Loucy (cell line): ENCODE data around the gene SIPA1L3.

Source experiments
- H2AFZ ChIP-seq: fragments of 200-600 bp; sonication (generic); 2 replicates; pipeline ENCODE4 v1.6.0; 2016; ENCODE audit warnings: antibody characterized with exemption, mild to moderate bottlenecking, low read length, moderate library complexity
- H3F3A ChIP-seq: fragments of 200-600 bp; 2 replicates; pipeline ENCODE4 v1.6.0; 2016; ENCODE audit warnings: antibody characterized with exemption, low read depth, mild to moderate bottlenecking
- H3K27me3 ChIP-seq: fragments of 200-600 bp; sonication (generic); 2 replicates; pipeline ENCODE4 v1.6.1; 2014; ENCODE audit warnings: low read length, mild to moderate bottlenecking; ENCODE audit not compliant: insufficient read depth, poor library complexity, severe bottlenecking
- H3K36me3 ChIP-seq: fragments of 200-600 bp; sonication (generic); 2 replicates; pipeline ENCODE4 v1.6.1; 2016; ENCODE audit warnings: low read length; ENCODE audit not compliant: insufficient read depth
- H3K4me1 ChIP-seq: fragments of 200-600 bp; sonication (generic); 2 replicates; pipeline ENCODE4 v1.5.1; 2014; ENCODE audit warnings: low read length, mild to moderate bottlenecking; ENCODE audit not compliant: insufficient read depth, poor library complexity, severe bottlenecking
- H3K4me2 ChIP-seq: fragments of 200-600 bp; sonication (generic); 2 replicates; pipeline ENCODE4 v1.6.0; 2014; ENCODE audit warnings: antibody characterized with exemption, low read length, low read depth, mild to moderate bottlenecking; ENCODE audit not compliant: poor library complexity, severe bottlenecking
- H3K4me3 ChIP-seq: fragments of 200-600 bp; sonication (generic); 2 replicates; pipeline ENCODE4 v1.5.1; 2014; ENCODE audit warnings: low read length, mild to moderate bottlenecking, mixed read lengths; ENCODE audit not compliant: poor library complexity, severe bottlenecking
- H3K79me2 ChIP-seq: fragments of 200-600 bp; sonication (generic); 2 replicates; pipeline ENCODE4 v1.6.1; 2014; ENCODE audit warnings: low read length; ENCODE audit not compliant: insufficient read depth
- H3K9ac ChIP-seq: fragments of 200-600 bp; sonication (generic); 2 replicates; pipeline ENCODE4 v1.6.0; 2014; ENCODE audit warnings: mild to moderate bottlenecking, low read depth, low read length, moderate library complexity; ENCODE audit not compliant: poor library complexity, severe bottlenecking
- H3K9me2 ChIP-seq: fragments of 200-600 bp; sonication (generic); replicated peaks from 2 replicates; pipeline ENCODE4 v1.6.1; 2016; ENCODE audit warnings: low read depth, low read length, mixed read lengths
- H3K9me3 ChIP-seq: fragments of 200-600 bp; sonication (generic); 2 replicates; pipeline ENCODE4 v1.6.1; 2014; ENCODE audit warnings: mild to moderate bottlenecking, antibody characterized with exemption, low read length, low read depth; ENCODE audit not compliant: insufficient read depth
- H4K20me1 ChIP-seq: fragments of 200-600 bp; sonication (generic); 2 replicates; pipeline ENCODE4 v1.6.0; 2014; ENCODE audit warnings: antibody characterized with exemption, low read length, mild to moderate bottlenecking; ENCODE audit not compliant: insufficient read depth, poor library complexity, severe bottlenecking
- CTCF ChIP-seq: fragments of 200-600 bp; sonication (generic); conservative IDR thresholded peaks from 2 replicates; pipeline ENCODE4 v1.5.1; 2014; ENCODE audit warnings: mild to moderate bottlenecking, antibody characterized with exemption, low read length
- EZH2phosphoT487 ChIP-seq: fragments of 200-600 bp; IDR thresholded peaks from 2 replicates; pipeline ENCODE4 v1.6.1; 2018; ENCODE audit warnings: antibody characterized with exemption, mild to moderate bottlenecking, moderate library complexity, borderline replicate concordance

Gene SIPA1L3

GRCh38 chr19:38006361-38007045, 99.5 kb downstream of the SIPA1L3 start:
- H3K79me2 ChIP-seq, result peaks cover 5% of the 10 kb centered on the region; the same call in 1 of the 2 replicates

GRCh38 chr19:38009650-38010242, 102.7 kb downstream of the SIPA1L3 start:
- no peak overlapping the region for H3K9ac ChIP-seq
- peaks cover 22% of the 10 kb centered on the region for H3K4me1 ChIP-seq
- no peak overlapping the region for H3K4me2 ChIP-seq

More at GRCh38 chr19:38006361-38007045, 99.5 kb downstream of the SIPA1L3 start:
- no peaks in the 10 kb centered on the region for H3K27me3 ChIP-seq
- H3K4me3 ChIP-seq, result no peak overlapping the region
- no peaks in the 10 kb centered on the region for H3F3A ChIP-seq
- no peaks in the 10 kb centered on the region for H3K36me3 ChIP-seq
- H3K9me2 ChIP-seq, result no peaks in the 10 kb centered on the region
- H3K4me1 ChIP-seq, result peaks cover 30% of the 10 kb centered on the region
- TF ChIP-seq EZH2phosphoT487 (no peak), CTCF (no peak)
- no peaks in the 10 kb centered on the region for H3K9me3 ChIP-seq
- no peak overlapping the region for H3K4me2 ChIP-seq
- no peaks in the 10 kb centered on the region for H4K20me1 ChIP-seq
- no peak overlapping the region for H3K9ac ChIP-seq
- H2AFZ ChIP-seq, result no peak overlapping the region

GRCh38 chr19:38011426-38011825, 104.4 kb downstream of the SIPA1L3 start:
- no peaks in the 10 kb centered on the region for H3K9me2 ChIP-seq
- no peak overlapping the region for H3K9ac ChIP-seq
- H4K20me1 ChIP-seq, result no peaks in the 10 kb centered on the region
- H3K4me2 ChIP-seq, result no peak overlapping the region
- no peak overlapping the region for H3K4me3 ChIP-seq
- H3K4me1 ChIP-seq, result peaks cover 16% of the 10 kb centered on the region
- H3K9me3 ChIP-seq, result no peaks in the 10 kb centered on the region
- no peaks in the 10 kb centered on the region for H3K27me3 ChIP-seq
- TF ChIP-seq EZH2phosphoT487 (no peak), CTCF (no peak)
- H2AFZ ChIP-seq, result no peak overlapping the region
- no peaks in the 10 kb centered on the region for H3F3A ChIP-seq
- no peaks in the 10 kb centered on the region; the same call in 1 of the 2 replicates for H3K79me2 ChIP-seq
- H3K36me3 ChIP-seq, result no peaks in the 10 kb centered on the region

More at GRCh38 chr19:38009650-38010242, 102.7 kb downstream of the SIPA1L3 start:
- H3F3A ChIP-seq, result no peaks in the 10 kb centered on the region
- TF ChIP-seq EZH2phosphoT487, result no peak
- no peak for TF ChIP-seq CTCF
- no peaks in the 10 kb centered on the region for H3K36me3 ChIP-seq
- H3K4me3 ChIP-seq, result no peak overlapping the region
- no peaks in the 10 kb centered on the region for H4K20me1 ChIP-seq
- no peak overlapping the region for H2AFZ ChIP-seq
- no peaks in the 10 kb centered on the region for H3K9me3 ChIP-seq
- H3K79me2 ChIP-seq, result peaks cover 5% of the 10 kb centered on the region; the same call in 1 of the 2 replicates
- no peaks in the 10 kb centered on the region for H3K9me2 ChIP-seq
- no peaks in the 10 kb centered on the region for H3K27me3 ChIP-seq
